ENCODE results near the gene METRN.

DNA sequence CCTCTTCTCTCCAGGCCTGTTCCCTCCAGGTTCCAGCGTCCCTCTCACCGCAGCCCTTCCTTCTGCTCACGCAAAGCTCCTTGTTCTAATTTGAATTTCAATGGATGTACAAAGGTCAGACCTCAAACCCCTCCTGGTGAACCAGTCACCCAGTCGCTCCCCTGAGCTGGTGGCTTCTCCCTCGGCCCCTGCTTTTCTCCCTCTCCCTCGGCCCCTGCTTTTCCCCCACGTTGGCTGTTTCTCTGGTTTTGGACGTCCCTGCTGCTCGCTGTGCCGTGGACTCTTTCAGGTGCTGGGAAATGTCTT lies 37.0 kb downstream of the METRN start:
- TF ChIP-seq EZH2 (IDR thresholded peaks at IDR 0.05; ENCODE audit: insufficient read depth, poor library complexity, severe bottlenecking), result no peak
- no peak for TF ChIP-seq EZH2phosphoT487 (IDR thresholded peaks at IDR 0.05; ENCODE audit: insufficient read depth, low read depth)
